H9 (cell line): ENCODE results near the gene ADORA1. TPM values are rescaled to one million over a fixed set of nuclear protein-coding genes. Genes with fewer than 3 reads are reported as not detected.

Source experiments
- DNase-seq: peaks from one replicate; pipeline ENCODE4 v3.0.0-alpha.2; 2017
- H2AFZ ChIP-seq: one replicate; pipeline ENCODE4 v1.6.1; 2013; ENCODE audit warnings: mild to moderate bottlenecking, low read length, control low read depth, moderate library complexity
- H2AK5ac ChIP-seq: 2 replicates; pipeline ENCODE4 v1.6.1; 2013; ENCODE audit warnings: low read length, control low read depth, mixed read lengths; ENCODE audit not compliant: insufficient read length
- H2BK120ac ChIP-seq: one replicate; pipeline ENCODE4 v1.6.1; 2013; ENCODE audit warnings: low read depth, mild to moderate bottlenecking, low read length, control low read depth, inconsistent platforms; ENCODE audit not compliant: poor library complexity, severe bottlenecking
- H2BK12ac ChIP-seq: 2 replicates; pipeline ENCODE4 v1.6.1; 2013; ENCODE audit warnings: low read length, control low read depth, mixed read lengths, low read depth; ENCODE audit not compliant: insufficient read length
- H2BK15ac ChIP-seq: 2 replicates; pipeline ENCODE4 v1.6.1; 2013; ENCODE audit warnings: low read depth, low read length, control low read depth
- H2BK20ac ChIP-seq: one replicate; pipeline ENCODE4 v1.6.1; 2013; ENCODE audit warnings: low read depth, mild to moderate bottlenecking, low read length, control low read depth, inconsistent platforms; ENCODE audit not compliant: poor library complexity, severe bottlenecking
- H2BK5ac ChIP-seq: 2 replicates; pipeline ENCODE4 v1.6.1; 2013; ENCODE audit warnings: low read length, control low read depth, mixed read lengths; ENCODE audit not compliant: insufficient read length
- H3K14ac ChIP-seq: 2 replicates; pipeline ENCODE4 v1.6.1; 2013; ENCODE audit warnings: low read length, control low read depth; ENCODE audit not compliant: insufficient read depth
- H3K18ac ChIP-seq: 2 replicates; pipeline ENCODE4 v1.6.1; 2013; ENCODE audit warnings: low read depth, mild to moderate bottlenecking, mixed read lengths, low read length, control low read depth; ENCODE audit not compliant: insufficient read length
- H3K23ac ChIP-seq: 2 replicates; pipeline ENCODE4 v1.6.1; 2013; ENCODE audit warnings: low read length, control low read depth, mixed read lengths, low read depth; ENCODE audit not compliant: insufficient read length
- H3K23me2 ChIP-seq: 2 replicates; pipeline ENCODE4 v1.6.1; 2013; ENCODE audit warnings: low read depth, mild to moderate bottlenecking, mixed read lengths, low read length, control low read depth; ENCODE audit not compliant: insufficient read length, poor library complexity, severe bottlenecking
- H3K27ac ChIP-seq: 2 replicates; pipeline ENCODE4 v1.5.1; 2013; ENCODE audit warnings: low read length, control low read depth, mixed read lengths, low read depth; ENCODE audit not compliant: insufficient read length
- H3K27me3 ChIP-seq: 2 replicates; pipeline ENCODE4 v1.6.1; 2013; ENCODE audit warnings: low read length, control low read depth, inconsistent platforms; ENCODE audit not compliant: insufficient read depth
- H3K4ac ChIP-seq: 2 replicates; pipeline ENCODE4 v1.6.1; 2013; ENCODE audit warnings: low read depth, mild to moderate bottlenecking, control low read depth, inconsistent platforms, low read length, moderate library complexity
- H3K4me1 ChIP-seq: 2 replicates; pipeline ENCODE4 v1.6.1; 2013; ENCODE audit warnings: low read length, control low read depth, inconsistent platforms; ENCODE audit not compliant: insufficient read depth
- H3K4me2 ChIP-seq: 2 replicates; pipeline ENCODE4 v1.6.1; 2013; ENCODE audit warnings: low read length, control low read depth, mixed read lengths; ENCODE audit not compliant: insufficient read length, insufficient read depth
- H3K56ac ChIP-seq: 2 replicates; pipeline ENCODE4 v1.6.1; 2013; ENCODE audit warnings: low read depth, mild to moderate bottlenecking, mixed read lengths, low read length, control low read depth; ENCODE audit not compliant: insufficient read length
- H3K79me1 ChIP-seq: 2 replicates; pipeline ENCODE4 v1.6.1; 2013; ENCODE audit warnings: low read depth, mild to moderate bottlenecking, moderate library complexity, low read length, control low read depth, inconsistent platforms; ENCODE audit not compliant: insufficient read depth, poor library complexity, severe bottlenecking
- H3K79me2 ChIP-seq: 2 replicates; pipeline ENCODE4 v1.6.1; 2013; ENCODE audit warnings: low read length, control low read depth, inconsistent platforms; ENCODE audit not compliant: insufficient read depth
- H3K9ac ChIP-seq: 2 replicates; pipeline ENCODE4 v1.6.1; 2013; ENCODE audit warnings: low read length, control low read depth, mixed read lengths; ENCODE audit not compliant: insufficient read length; ENCODE audit errors: extremely low read depth
- H3K9me3 ChIP-seq: one replicate; pipeline ENCODE4 v1.6.1; 2013; ENCODE audit warnings: low read depth, low read length, inconsistent platforms; ENCODE audit not compliant: control insufficient read depth
- H3T11ph ChIP-seq: one replicate; pipeline ENCODE4 v1.6.1; 2013; ENCODE audit warnings: mild to moderate bottlenecking, low read length, control low read depth, inconsistent platforms
- H4K20me1 ChIP-seq: one replicate; pipeline ENCODE4 v1.6.1; 2013; ENCODE audit not compliant: control insufficient read depth, insufficient read length, insufficient read depth
- H4K5ac ChIP-seq: 2 replicates; pipeline ENCODE4 v1.6.1; 2013; ENCODE audit warnings: low read depth, mild to moderate bottlenecking, mixed read lengths, low read length, control low read depth; ENCODE audit not compliant: insufficient read length
- H4K8ac ChIP-seq: replicated peaks from 2 replicates; pipeline ENCODE4 v1.6.1; 2013; ENCODE audit warnings: low read length, control low read depth, mixed read lengths, low read depth; ENCODE audit not compliant: insufficient read length
- H4K91ac ChIP-seq: 2 replicates; pipeline ENCODE4 v1.6.1; 2013; ENCODE audit warnings: low read depth, mild to moderate bottlenecking, moderate library complexity, mixed read lengths, low read length, control low read depth; ENCODE audit not compliant: insufficient read length
- H3K27ac Mint-ChIP-seq, 3 experiments: 2 replicates in 2 of 3; 3 replicates in 1 of 3; pipeline ENCODE4 v1.8.0; 2020 to 2021; ENCODE audit warnings: mixed read lengths in 3 of 3, mild to moderate bottlenecking in 1 of 3, moderate library complexity in 1 of 3
- H3K27me3 Mint-ChIP-seq: 2 replicates; pipeline ENCODE4 v1.8.0; 2021; ENCODE audit warnings: low read depth, mild to moderate bottlenecking, moderate library complexity, mixed read lengths
- H3K36me3 Mint-ChIP-seq, 3 experiments: 2 replicates in 2 of 3; 3 replicates in 1 of 3; pipeline ENCODE4 v1.8.0; 2020 to 2021; ENCODE audit warnings: low read depth in 3 of 3, mixed read lengths in 3 of 3; ENCODE audit not compliant: insufficient read depth in 1 of 3
- H3K4me1 Mint-ChIP-seq, 2 experiments: 2 replicates each; pipeline ENCODE4 v1.8.0; 2020; ENCODE audit warnings: mixed read lengths in 2 of 2
- H3K4me3 Mint-ChIP-seq, 2 experiments: 2 replicates in 1 of 2; 3 replicates in 1 of 2; pipeline ENCODE4 v1.8.0; 2020 to 2021; ENCODE audit warnings: mild to moderate bottlenecking in 2 of 2, mixed read lengths in 2 of 2, moderate library complexity in 1 of 2
- H3K9me3 Mint-ChIP-seq, 2 experiments: 2 replicates in 1 of 2; 3 replicates in 1 of 2; pipeline ENCODE4 v1.8.0; 2020; ENCODE audit warnings: mild to moderate bottlenecking in 2 of 2, mixed read lengths in 2 of 2, moderate library complexity in 1 of 2
- WGBS: extraction: QIAGEN DNeasy Blood & Tissue Kit; methylation state at CpG from one replicate; pipeline ENCODE4 v1.1.7; 2013; ENCODE audit warnings: missing lambda C conversion rate, low lambda C conversion rate, mixed read lengths; ENCODE audit not compliant: insufficient read length; ENCODE audit errors: extremely low coverage; 5-methylcytosine and 5-hydroxymethylcytosine counted together
- total RNA-seq: library from RNA; stranded (reverse); gene quantifications from 2 replicates; pipeline ENCODE4 v1.2.1, GENCODE V29; 2021
- TF ChIP-seq, protein P1 (sequence below): fragments of 200-600 bp; sonication (generic); conservative IDR thresholded peaks from 3 replicates; pipeline ENCODE4 v1.8.0; 2021; ENCODE audit warnings: antibody characterized with exemption, mild to moderate bottlenecking

The ADORA1 gene
- total RNA-seq, 1 experiment from 2014 or later: 1.3 TPM

DNA sequence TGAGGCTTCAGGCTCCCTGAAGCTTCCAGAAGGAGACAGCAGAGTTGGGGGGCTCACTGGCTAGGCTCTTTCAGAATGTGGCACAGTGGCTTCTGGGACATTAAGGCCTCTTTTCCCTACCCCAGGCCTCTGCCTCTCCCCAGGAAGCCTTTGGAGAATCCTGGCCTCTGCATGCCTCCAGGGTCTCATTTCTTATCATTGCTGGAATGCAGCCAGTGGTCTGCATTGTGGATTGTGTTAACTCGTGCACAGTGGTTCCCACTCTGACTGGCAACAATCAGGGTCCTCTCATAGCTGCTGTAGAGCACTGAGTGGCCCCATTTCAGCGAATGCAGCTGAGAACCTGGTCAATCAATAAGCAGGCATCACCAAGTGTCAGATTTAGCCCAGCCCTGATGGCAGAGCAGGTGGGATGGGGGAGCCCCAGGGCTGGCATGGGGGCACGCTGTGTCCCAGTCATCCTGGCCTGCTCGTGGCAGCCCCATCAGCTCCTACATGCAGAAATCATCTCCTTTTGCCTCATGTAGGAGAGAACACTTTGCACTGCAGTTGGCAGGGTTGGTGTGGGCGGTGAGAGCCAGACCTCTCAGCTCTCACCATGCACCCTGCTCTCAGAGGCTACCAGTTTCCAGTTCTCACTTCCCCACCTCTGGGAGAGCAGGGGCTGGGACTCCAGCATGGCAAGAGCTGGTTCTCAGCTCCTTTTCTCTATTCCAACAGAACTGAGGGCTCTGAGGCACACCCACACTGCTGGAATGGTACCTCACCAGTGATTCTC lies 13.4 kb downstream of the ADORA1 start:
- H2AFZ ChIP-seq: no peak overlapping the region
- H3K4me3 Mint-ChIP-seq: no peak overlapping the region
- no CpG with 5 or more reads among the region's 5 CpGs for WGBS

More for the DNA sequence above, 13.4 kb downstream of the ADORA1 start:
- no peak overlapping the region for H2AK5ac ChIP-seq
- H3K4me2 ChIP-seq: no peak overlapping the region
- H3K9ac ChIP-seq: no peak overlapping the region
- peaks cover 8% of the 10 kb centered on the region; the same call in 1 of the 2 replicates for H3K4me1 ChIP-seq
- Mint-ChIP-seq H3K36me3 (peaks cover 0 to 9% (median 2%) of the 10 kb centered on the region in 3 experiments; a peak in 3 of 7 replicates), H3K27ac (0 out of 7 replicates have a peak overlapping the region, but pooled peaks of 1 of the 3 experiments have one; percentile 59), H3K9me3 (peaks cover 4 to 8% of the 10 kb centered on the region in 2 experiments; a peak in 3 of 5 replicates), H3K27me3 (no peaks in the 10 kb centered on the region; the same call in 1 of the 2 replicates), H3K4me1 (peaks cover 28% of the 10 kb centered on the region in 2 experiments)
- no peak overlapping the region for H3K23ac ChIP-seq
- no peak overlapping the region for H3K27ac ChIP-seq
- no peaks in the 10 kb centered on the region for H3K27me3 ChIP-seq
- H3K79me1 ChIP-seq: no peaks in the 10 kb centered on the region
- TF ChIP-seq, protein P1, sequence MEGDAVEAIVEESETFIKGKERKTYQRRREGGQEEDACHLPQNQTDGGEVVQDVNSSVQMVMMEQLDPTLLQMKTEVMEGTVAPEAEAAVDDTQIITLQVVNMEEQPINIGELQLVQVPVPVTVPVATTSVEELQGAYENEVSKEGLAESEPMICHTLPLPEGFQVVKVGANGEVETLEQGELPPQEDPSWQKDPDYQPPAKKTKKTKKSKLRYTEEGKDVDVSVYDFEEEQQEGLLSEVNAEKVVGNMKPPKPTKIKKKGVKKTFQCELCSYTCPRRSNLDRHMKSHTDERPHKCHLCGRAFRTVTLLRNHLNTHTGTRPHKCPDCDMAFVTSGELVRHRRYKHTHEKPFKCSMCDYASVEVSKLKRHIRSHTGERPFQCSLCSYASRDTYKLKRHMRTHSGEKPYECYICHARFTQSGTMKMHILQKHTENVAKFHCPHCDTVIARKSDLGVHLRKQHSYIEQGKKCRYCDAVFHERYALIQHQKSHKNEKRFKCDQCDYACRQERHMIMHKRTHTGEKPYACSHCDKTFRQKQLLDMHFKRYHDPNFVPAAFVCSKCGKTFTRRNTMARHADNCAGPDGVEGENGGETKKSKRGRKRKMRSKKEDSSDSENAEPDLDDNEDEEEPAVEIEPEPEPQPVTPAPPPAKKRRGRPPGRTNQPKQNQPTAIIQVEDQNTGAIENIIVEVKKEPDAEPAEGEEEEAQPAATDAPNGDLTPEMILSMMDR: no peak
- no peak for DNase-seq
- no peak overlapping the region for H3K18ac ChIP-seq
- no peak overlapping the region for H4K91ac ChIP-seq
- H3T11ph ChIP-seq: no peak overlapping the region
- H4K8ac ChIP-seq: no peak overlapping the region
- no peak overlapping the region for H3K56ac ChIP-seq
- no peak overlapping the region for H2BK120ac ChIP-seq
- no peak overlapping the region for H2BK5ac ChIP-seq
- no peak overlapping the region for H2BK15ac ChIP-seq
- H3K4ac ChIP-seq: no peak overlapping the region
- no peak overlapping the region for H2BK20ac ChIP-seq
- peak overlapping the region; percentile 48; the same call in 1 of the 2 replicates for H3K14ac ChIP-seq
- no peaks in the 10 kb centered on the region for H3K23me2 ChIP-seq
- H4K5ac ChIP-seq: no peak overlapping the region
- H3K79me2 ChIP-seq: no peaks in the 10 kb centered on the region
- H4K20me1 ChIP-seq: no peaks in the 10 kb centered on the region
- H3K9me3 ChIP-seq: no peaks in the 10 kb centered on the region
- H2BK12ac ChIP-seq: no peak overlapping the region
